Measurements from ENCODE around the gene SPIRE2. TPM values are rescaled to one million over a fixed set of nuclear protein-coding genes. Genes with fewer than 3 reads are reported as not detected.

Gene SPIRE2
- total and polyA plus RNA-seq, 9 of the 15 experiments (the other 6 are each of a cell fraction or from before 2014, with no cell fraction given): 0.70 to 7.5 (median 4.6) TPM

DNA sequence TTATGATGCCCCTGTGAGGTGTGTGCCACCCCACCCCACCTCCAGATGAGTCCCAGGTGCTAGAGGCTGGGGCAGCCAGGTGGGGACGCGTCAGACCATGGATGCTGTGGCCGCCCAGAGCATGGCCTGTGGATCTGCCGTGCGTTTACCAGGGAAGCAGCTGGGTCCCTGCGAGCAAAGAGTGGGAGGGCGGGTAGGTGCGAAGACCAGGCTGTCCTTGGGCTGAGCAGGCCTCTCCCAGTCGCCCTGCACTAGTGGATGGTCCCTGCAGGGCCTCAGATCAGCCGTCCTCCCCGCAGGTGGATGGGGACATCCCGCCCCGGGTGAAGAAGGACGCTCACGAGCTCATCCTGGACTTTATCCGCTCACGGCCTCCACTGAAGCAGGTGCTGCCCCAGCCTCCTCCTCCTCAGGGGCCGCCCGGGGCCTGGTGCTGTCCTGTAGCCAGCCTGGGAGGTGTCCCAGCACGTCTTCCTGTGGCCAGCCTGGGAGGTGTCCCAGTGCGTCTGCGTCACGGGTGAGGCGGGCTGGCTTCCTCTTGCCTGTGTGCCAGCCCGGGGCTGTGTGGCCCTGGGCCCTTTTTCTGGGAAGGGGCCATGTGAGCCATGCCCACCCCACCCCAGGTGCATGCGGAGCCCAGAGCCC lies 27.1 kb downstream of the SPIRE2 start:
- intact Hi-C loops (cut with micrococcal nuclease): no loop called here
- ChIA-PET CTCF (ENCODE audit: low intra/inter-chr PET ratio) (interaction anchor here (0.7 kb wide), 1 partner anchor 44 kb away, joined by 3 read pairs; no protein-coding TSS in a partner anchor), POLR2A (interaction anchor here (0.6 kb wide), 2 partner anchors 35 to 200 kb away, joined by 3 read pairs; no protein-coding TSS in a partner anchor)
- WGBS (ENCODE audit: insufficient coverage, low coverage, missing lambda C conversion rate): 75% methylated on average over 20 of the region's 26 CpGs
- Histone ChIP-seq H3K4me1 (replicated peaks in 1 of 2; ENCODE audit: control insufficient read depth in 2 of 2, insufficient read depth in 2 of 2, low read length in 2 of 2) (peaks cover 0 to 37% of the 10 kb centered on the region in 2 experiments; a peak in 2 of 5 replicates), H3K27ac (ENCODE audit: extremely low read depth, low read depth, low read length) (no peak overlapping the region), H3K9me3 (replicated peaks; ENCODE audit: control insufficient read depth, insufficient read depth, low read depth, low read length) (no peaks in the 10 kb centered on the region), H3K79me2 (ENCODE audit: control insufficient read depth, insufficient read depth, low read length) (no peaks in the 10 kb centered on the region), H3K9ac (ENCODE audit: insufficient read depth in 1 of 2, low read depth in 2 of 2, low read length in 2 of 2) (peak overlapping the region in 1 of 2 experiments; percentile 36; a peak in 1 of 4 replicates), H3K4me2 (ENCODE audit: insufficient read depth, low read length) (no peak overlapping the region), H4K20me1 (replicated peaks; ENCODE audit: control insufficient read depth, insufficient read depth, low read length) (no peaks in the 10 kb centered on the region), H3K36me3 (ENCODE audit: control insufficient read depth, insufficient read depth, low read length) (no peaks in the 10 kb centered on the region), H3K27me3 (ENCODE audit: control insufficient read depth in 2 of 2, insufficient read depth in 2 of 2, low read length in 2 of 2) (no peaks in the 10 kb centered on the region), H3K9me1 (ENCODE audit: control insufficient read depth, insufficient read depth, low read length) (no peaks in the 10 kb centered on the region), H2AFZ (ENCODE audit: low read depth, low read length) (no peak overlapping the region), H3K4me3 (no peak overlapping the region)
- BruUV-seq (replicated peaks): no TSS peak
- in situ Hi-C loops (cut with MboI): no loop called here
- DNase-seq (ENCODE audit: extremely low read depth in 1 of 4, low spot score in 3 of 4) (no peak), ATAC-seq (no peak), FAIRE-seq (no peak)
- TF ChIP-seq TSC22D4 (tag; IDR thresholded peaks at IDR 0.05) (no peak), CBX2 (IDR thresholded peaks at IDR 0.05; ENCODE audit: insufficient read depth, low read length, poor library complexity, severe bottlenecking) (no peak), NFXL1 (CRISPR knock-in tag; IDR thresholded peaks at IDR 0.05) (no peak), ASH1L (IDR thresholded peaks at IDR 0.05; ENCODE audit: borderline replicate concordance, low read depth, partially characterized antibody) (no peak), GABPB2 (CRISPR knock-in tag; conservative IDR thresholded peaks at IDR 0.05) (no peak), ARHGAP35 (IDR thresholded peaks at IDR 0.05; ENCODE audit: partially characterized antibody) (no peak), ZNF644 (tag; IDR thresholded peaks at IDR 0.05; ENCODE audit: low read depth) (no peak), ILF3 (IDR thresholded peaks at IDR 0.05; ENCODE audit: borderline replicate concordance) (no peak), ZNF780A (CRISPR knock-in tag; IDR thresholded peaks at IDR 0.05) (no peak), NFATC3 (IDR thresholded peaks at IDR 0.05) (no peak), HDAC2 (IDR thresholded peaks at IDR 0.05) (no peak)
- TF ChIP-seq, protein P1, sequence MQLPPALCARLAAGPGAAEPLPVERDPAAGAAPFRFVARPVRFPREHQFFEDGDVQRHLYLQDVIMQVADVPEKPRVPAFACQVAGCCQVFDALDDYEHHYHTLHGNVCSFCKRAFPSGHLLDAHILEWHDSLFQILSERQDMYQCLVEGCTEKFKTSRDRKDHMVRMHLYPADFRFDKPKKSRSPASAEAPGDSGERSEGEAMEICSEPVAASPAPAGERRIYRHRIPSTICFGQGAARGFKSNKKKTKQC (CRISPR knock-in tag; IDR thresholded peaks at IDR 0.05): no peak
- TF ChIP-seq, protein P2, sequence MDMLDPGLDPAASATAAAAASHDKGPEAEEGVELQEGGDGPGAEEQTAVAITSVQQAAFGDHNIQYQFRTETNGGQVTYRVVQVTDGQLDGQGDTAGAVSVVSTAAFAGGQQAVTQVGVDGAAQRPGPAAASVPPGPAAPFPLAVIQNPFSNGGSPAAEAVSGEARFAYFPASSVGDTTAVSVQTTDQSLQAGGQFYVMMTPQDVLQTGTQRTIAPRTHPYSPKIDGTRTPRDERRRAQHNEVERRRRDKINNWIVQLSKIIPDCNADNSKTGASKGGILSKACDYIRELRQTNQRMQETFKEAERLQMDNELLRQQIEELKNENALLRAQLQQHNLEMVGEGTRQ (CRISPR knock-in tag; IDR thresholded peaks at IDR 0.05): no peak
- TF ChIP-seq, protein P3, sequence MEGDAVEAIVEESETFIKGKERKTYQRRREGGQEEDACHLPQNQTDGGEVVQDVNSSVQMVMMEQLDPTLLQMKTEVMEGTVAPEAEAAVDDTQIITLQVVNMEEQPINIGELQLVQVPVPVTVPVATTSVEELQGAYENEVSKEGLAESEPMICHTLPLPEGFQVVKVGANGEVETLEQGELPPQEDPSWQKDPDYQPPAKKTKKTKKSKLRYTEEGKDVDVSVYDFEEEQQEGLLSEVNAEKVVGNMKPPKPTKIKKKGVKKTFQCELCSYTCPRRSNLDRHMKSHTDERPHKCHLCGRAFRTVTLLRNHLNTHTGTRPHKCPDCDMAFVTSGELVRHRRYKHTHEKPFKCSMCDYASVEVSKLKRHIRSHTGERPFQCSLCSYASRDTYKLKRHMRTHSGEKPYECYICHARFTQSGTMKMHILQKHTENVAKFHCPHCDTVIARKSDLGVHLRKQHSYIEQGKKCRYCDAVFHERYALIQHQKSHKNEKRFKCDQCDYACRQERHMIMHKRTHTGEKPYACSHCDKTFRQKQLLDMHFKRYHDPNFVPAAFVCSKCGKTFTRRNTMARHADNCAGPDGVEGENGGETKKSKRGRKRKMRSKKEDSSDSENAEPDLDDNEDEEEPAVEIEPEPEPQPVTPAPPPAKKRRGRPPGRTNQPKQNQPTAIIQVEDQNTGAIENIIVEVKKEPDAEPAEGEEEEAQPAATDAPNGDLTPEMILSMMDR (IDR thresholded peaks at IDR 0.05 in 2 of 3, conservative IDR thresholded peaks at IDR 0.05 in 1 of 3; ENCODE audit: insufficient read depth in 2 of 3, low read depth in 1 of 3, low read length in 3 of 3): no peak
- TF ChIP-seq, protein P4, sequence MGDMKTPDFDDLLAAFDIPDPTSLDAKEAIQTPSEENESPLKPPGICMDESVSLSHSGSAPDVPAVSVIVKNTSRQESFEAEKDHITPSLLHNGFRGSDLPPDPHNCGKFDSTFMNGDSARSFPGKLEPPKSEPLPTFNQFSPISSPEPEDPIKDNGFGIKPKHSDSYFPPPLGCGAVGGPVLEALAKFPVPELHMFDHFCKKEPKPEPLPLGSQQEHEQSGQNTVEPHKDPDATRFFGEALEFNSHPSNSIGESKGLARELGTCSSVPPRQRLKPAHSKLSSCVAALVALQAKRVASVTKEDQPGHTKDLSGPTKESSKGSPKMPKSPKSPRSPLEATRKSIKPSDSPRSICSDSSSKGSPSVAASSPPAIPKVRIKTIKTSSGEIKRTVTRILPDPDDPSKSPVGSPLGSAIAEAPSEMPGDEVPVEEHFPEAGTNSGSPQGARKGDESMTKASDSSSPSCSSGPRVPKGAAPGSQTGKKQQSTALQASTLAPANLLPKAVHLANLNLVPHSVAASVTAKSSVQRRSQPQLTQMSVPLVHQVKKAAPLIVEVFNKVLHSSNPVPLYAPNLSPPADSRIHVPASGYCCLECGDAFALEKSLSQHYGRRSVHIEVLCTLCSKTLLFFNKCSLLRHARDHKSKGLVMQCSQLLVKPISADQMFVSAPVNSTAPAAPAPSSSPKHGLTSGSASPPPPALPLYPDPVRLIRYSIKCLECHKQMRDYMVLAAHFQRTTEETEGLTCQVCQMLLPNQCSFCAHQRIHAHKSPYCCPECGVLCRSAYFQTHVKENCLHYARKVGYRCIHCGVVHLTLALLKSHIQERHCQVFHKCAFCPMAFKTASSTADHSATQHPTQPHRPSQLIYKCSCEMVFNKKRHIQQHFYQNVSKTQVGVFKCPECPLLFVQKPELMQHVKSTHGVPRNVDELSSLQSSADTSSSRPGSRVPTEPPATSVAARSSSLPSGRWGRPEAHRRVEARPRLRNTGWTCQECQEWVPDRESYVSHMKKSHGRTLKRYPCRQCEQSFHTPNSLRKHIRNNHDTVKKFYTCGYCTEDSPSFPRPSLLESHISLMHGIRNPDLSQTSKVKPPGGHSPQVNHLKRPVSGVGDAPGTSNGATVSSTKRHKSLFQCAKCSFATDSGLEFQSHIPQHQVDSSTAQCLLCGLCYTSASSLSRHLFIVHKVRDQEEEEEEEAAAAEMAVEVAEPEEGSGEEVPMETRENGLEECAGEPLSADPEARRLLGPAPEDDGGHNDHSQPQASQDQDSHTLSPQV (IDR thresholded peaks at IDR 0.05): no peak

Measured in K562 (cell line).